ENCODE data around the gene GRM8.

The GRM8 gene

GRCh38 chr7:126569402-126569801, 683.3 kb downstream of the GRM8 start:
- no peak for DNase-seq (ENCODE audit: low read depth in 4 of 4, low spot score in 1 of 4)

GRCh38 chr7:126557271-126557670, 695.5 kb downstream of the GRM8 start:
- DNase-seq (ENCODE audit: low read depth in 4 of 4, low spot score in 1 of 4): no peak

GRCh38 chr7:126541406-126541805, 711.3 kb downstream of the GRM8 start:
- DNase-seq (ENCODE audit: low read depth in 4 of 4, low spot score in 1 of 4): no peak

GRCh38 chr7:126535176-126535575, 717.6 kb downstream of the GRM8 start:
- no peak for DNase-seq (ENCODE audit: low read depth in 4 of 4, low spot score in 1 of 4)

GRCh38 chr7:126533715-126534114, 719.0 kb downstream of the GRM8 start:
- DNase-seq (ENCODE audit: low read depth in 4 of 4, low spot score in 1 of 4): no peak

GRCh38 chr7:126529833-126530232, 722.9 kb downstream of the GRM8 start:
- no peak for DNase-seq (ENCODE audit: low read depth in 4 of 4, low spot score in 1 of 4)

GRCh38 chr7:126529254-126529653, 723.5 kb downstream of the GRM8 start:
- DNase-seq (ENCODE audit: low read depth in 4 of 4, low spot score in 1 of 4): no peak

- DNase-seq (ENCODE audit: low read depth in 4 of 4, low spot score in 1 of 4): no peak
These were observed 726.8 kb downstream of the GRM8 start for GRCh38 chr7:126525906-126526305.

- DNase-seq (ENCODE audit: low read depth in 4 of 4, low spot score in 1 of 4): no peak
These were observed 727.8 kb downstream of the GRM8 start for GRCh38 chr7:126524967-126525366.

- no peak for DNase-seq (ENCODE audit: low read depth in 4 of 4, low spot score in 1 of 4)
These were observed 741.7 kb downstream of the GRM8 start for GRCh38 chr7:126511046-126511445.

GRCh38 chr7:126501617-126502016, 751.1 kb downstream of the GRM8 start:
- no peak for DNase-seq (ENCODE audit: low read depth in 4 of 4, low spot score in 1 of 4)

GRCh38 chr7:126499481-126499880, 753.3 kb downstream of the GRM8 start:
- no peak for DNase-seq (ENCODE audit: low read depth in 4 of 4, low spot score in 1 of 4)

GRCh38 chr7:126495733-126496132, 757.0 kb downstream of the GRM8 start:
- DNase-seq (ENCODE audit: low read depth in 4 of 4, low spot score in 1 of 4): no peak

- DNase-seq (ENCODE audit: low read depth in 4 of 4, low spot score in 1 of 4): no peak
These were observed 757.7 kb downstream of the GRM8 start for GRCh38 chr7:126495001-126495400.

- no peak for DNase-seq (ENCODE audit: low read depth in 4 of 4, low spot score in 1 of 4)
These were observed 758.9 kb downstream of the GRM8 start for GRCh38 chr7:126493801-126494200.

GRCh38 chr7:126489874-126490273, 762.9 kb downstream of the GRM8 start:
- no peak for DNase-seq (ENCODE audit: low read depth in 4 of 4, low spot score in 1 of 4)

- no peak for DNase-seq (ENCODE audit: low read depth in 4 of 4, low spot score in 1 of 4)
These were observed 764.9 kb downstream of the GRM8 start for GRCh38 chr7:126487728-126488442.

GRCh38 chr7:126486806-126487205, 765.9 kb downstream of the GRM8 start:
- no peak for DNase-seq (ENCODE audit: low read depth in 4 of 4, low spot score in 1 of 4)

- no peak for DNase-seq (ENCODE audit: low read depth in 4 of 4, low spot score in 1 of 4)
These were observed 767.0 kb downstream of the GRM8 start for GRCh38 chr7:126485791-126486190.

- DNase-seq (ENCODE audit: low read depth in 4 of 4, low spot score in 1 of 4): no peak
These were observed 768.8 kb downstream of the GRM8 start for GRCh38 chr7:126483972-126484371.

- no peak for DNase-seq (ENCODE audit: low read depth in 4 of 4, low spot score in 1 of 4)
These were observed 779.9 kb downstream of the GRM8 start for GRCh38 chr7:126472825-126473224.

GRCh38 chr7:126462405-126462804, 790.3 kb downstream of the GRM8 start:
- no peak for DNase-seq (ENCODE audit: low read depth in 4 of 4, low spot score in 1 of 4)

GRCh38 chr7:126460664-126461063, 792.1 kb downstream of the GRM8 start:
- DNase-seq (ENCODE audit: low read depth in 4 of 4, low spot score in 1 of 4): no peak
